B cell (primary cell): ENCODE data around the gene BMP6.

Source experiments
- EZH2 ChIP-seq: IDR thresholded peaks from 2 replicates; pipeline ENCODE4 v1.6.1; 2012; ENCODE audit warnings: borderline replicate concordance, low read depth, mild to moderate bottlenecking, moderate library complexity, low read length; ENCODE audit not compliant: insufficient read depth, poor library complexity, severe bottlenecking
- TF ChIP-seq, protein P1 (sequence below): fragments of 200-600 bp; IDR thresholded peaks from one replicate; pipeline ENCODE4 v1.8.0; 2022; ENCODE audit warnings: antibody characterized with exemption, mild to moderate bottlenecking

DNA sequence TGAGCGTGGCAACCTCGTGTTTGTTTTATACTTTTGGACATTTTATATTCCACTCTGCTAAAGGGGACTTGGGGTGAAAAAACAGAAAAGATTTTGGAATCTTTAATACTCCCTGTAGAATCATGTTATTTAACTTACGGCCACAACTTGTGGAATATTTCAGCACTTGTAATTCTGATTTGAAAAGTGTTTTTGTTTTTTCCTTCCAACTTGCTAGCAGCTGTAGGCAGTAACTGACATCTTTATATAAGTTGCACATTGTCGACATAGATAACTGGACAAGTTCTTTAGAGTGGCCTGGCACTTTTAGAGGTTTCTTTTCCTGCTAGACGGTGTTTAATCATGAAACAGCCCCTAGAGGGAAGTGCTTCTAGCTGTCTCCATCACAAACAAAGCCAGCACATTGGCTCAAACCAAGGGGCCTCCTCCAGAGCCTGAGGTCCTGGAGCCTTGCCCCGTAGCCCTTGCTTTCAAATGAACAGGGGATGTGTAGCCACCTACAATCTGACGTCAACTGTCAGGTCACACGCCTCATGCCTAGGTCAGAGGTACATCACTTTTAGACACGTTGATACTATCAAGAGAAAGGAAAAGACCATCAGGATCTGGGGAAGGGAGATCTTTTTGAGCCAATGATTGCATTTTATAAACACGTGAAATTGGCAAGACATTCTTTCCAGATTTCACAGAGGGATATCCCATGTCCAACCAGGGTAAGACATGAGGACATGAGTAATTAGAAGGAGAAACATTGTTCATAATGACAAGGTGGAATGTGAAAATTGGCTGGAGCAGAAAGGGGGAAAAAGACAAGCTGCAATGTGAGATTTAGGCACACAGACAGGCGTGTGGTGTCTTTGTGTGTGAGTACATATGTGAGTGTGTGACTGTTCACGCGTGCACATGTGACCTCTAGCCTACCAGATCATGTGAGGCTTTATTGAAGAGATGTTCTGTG, 92.6 kb downstream of the BMP6 start:
- TF ChIP-seq, protein P1, sequence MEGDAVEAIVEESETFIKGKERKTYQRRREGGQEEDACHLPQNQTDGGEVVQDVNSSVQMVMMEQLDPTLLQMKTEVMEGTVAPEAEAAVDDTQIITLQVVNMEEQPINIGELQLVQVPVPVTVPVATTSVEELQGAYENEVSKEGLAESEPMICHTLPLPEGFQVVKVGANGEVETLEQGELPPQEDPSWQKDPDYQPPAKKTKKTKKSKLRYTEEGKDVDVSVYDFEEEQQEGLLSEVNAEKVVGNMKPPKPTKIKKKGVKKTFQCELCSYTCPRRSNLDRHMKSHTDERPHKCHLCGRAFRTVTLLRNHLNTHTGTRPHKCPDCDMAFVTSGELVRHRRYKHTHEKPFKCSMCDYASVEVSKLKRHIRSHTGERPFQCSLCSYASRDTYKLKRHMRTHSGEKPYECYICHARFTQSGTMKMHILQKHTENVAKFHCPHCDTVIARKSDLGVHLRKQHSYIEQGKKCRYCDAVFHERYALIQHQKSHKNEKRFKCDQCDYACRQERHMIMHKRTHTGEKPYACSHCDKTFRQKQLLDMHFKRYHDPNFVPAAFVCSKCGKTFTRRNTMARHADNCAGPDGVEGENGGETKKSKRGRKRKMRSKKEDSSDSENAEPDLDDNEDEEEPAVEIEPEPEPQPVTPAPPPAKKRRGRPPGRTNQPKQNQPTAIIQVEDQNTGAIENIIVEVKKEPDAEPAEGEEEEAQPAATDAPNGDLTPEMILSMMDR: no peak
- TF ChIP-seq EZH2: no peak
